8988T (cell line): Measurements from ENCODE around the gene PGM5.

ENCODE experiments used
- DNase-seq: peaks from one replicate; pipeline ENCODE4 v3.0.0; 2011

PGM5 gene

GRCh38 chr9:68541568-68541967 is 185.2 kb downstream of the PGM5 start:
- DNase-seq: no peak

GRCh38 chr9:68545033-68545705 is 188.8 kb downstream of the PGM5 start:
- DNase-seq: no peak

DNA sequence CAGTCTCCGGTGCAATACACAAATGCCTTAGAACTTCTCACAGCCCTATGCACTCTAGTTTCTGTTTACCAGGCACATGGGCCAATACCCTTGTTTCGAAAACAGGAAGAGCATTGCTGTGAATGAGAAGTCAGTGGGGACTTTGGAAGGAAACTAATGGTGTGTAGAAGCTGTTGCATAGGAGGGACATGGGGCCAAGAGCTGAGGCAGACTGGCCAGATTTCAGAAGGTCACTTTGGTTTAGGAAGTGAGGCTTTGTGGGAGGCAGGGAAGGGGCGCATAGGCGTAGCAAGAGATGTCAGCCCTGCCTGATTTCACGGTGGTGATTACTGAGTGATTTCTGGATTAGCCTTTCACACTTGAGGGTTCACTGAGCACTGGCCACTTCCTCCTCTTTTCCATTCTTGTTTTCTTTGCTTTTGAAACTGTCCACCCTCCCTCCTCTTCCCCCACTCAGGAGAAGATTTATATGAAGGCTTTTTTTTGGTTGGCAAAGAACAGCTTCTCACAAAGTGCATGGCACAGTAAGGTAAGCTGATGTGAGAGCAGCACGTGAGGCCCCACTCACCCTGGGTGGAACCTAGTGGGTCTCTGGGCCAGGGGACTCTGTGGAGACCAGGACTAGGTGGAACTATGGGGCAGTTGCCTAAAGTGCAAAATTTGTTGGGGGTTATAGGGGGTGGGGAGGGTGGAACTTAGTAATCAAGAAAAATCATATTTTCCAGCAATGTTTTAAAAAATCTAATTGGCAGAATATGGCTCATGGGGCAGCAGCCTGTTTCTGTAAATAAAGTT is 190.4 kb downstream of the PGM5 start:
- DNase-seq: no peak

- no peak for DNase-seq
These were observed 191.0 kb downstream of the PGM5 start for GRCh38 chr9:68547417-68547816.

- DNase-seq: no peak
These were observed 191.8 kb downstream of the PGM5 start for GRCh38 chr9:68548241-68548640.

DNA sequence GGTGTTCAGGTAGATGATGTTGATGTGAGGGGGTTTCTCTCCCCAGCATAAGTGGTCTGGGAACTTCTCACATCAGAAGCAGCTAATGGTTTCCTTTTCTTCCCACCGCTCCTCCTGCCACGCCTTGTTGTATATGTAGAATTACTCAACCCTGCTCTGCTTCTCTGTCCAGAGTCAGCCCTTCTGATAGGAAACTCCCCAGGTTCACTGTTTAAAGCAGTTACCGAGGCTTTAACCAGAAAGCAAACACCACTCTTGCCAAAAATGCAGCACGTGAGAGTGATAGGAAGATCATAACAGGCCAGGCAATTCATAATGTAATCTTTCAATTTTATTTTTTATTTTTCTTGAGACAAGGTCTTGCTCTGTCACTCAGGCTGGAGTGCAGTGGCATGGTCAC is 194.8 kb downstream of the PGM5 start:
- DNase-seq: no peak

GRCh38 chr9:68552700-68553476 is 196.5 kb downstream of the PGM5 start:
- DNase-seq: no peak

- DNase-seq: no peak
These were observed 199.2 kb downstream of the PGM5 start for GRCh38 chr9:68555437-68556150.

DNA sequence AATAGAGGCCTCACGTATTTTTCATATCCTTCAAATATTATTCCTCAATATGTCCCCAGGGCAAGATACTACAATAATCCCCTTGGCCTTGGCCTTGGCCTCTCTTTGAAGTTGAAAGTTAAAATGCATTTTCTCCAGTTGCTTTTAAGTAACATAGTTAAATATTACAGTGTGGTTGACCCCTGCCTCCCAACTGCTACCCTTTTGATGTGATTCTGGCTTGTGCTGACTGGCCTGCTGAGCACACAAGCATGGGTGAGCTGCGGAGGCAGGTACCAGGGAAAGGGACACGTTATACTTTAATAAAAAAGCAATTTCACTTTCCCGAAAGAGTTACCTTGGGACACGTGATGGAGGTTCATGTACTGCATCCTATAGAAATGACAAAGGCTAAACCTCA is 202.1 kb downstream of the PGM5 start:
- no peak for DNase-seq

GRCh38 chr9:68560071-68560844 is 203.8 kb downstream of the PGM5 start:
- DNase-seq: peak; percentile 26

DNA sequence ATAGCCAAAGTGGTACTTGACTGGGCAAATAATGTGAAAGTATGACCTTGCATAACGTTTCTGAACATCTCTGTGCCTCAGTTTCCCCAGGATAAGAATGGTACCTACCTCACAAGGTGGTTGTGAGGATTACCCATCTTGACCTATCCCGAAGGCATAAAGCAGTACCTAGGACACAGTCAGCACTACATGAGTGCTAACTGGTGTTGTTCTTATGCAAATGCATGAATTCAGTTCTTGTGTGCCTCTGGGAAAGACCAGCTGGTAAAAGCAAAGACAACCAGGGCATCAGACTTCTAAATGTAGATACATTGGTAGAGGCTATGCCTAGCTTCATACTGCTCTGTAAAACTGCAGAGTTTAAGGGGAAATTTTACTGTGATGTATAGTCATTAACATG is 206.1 kb downstream of the PGM5 start:
- DNase-seq: no peak

- DNase-seq: no peak
These were observed 211.2 kb downstream of the PGM5 start for GRCh38 chr9:68567565-68567964.

DNA sequence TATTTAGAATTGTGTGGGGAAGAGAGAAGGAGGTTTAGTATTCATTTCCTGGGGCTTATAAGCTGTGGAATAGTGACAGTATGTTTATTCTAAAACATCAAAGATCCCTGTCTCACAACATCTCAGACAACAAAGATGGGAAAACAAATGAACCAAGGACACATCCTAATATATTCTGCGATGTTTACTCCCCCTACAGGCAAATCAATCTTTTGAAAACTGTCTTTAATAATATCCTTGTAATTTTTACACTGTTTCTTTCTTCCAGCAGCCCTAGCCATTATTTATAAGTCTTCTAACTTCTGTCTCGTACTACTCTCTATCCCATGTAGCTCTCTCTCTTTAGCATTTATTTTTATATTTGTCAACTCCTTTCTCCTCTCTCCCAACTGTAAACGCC is 217.7 kb downstream of the PGM5 start:
- DNase-seq: no peak

- no peak for DNase-seq
These were observed 219.4 kb downstream of the PGM5 start for GRCh38 chr9:68575817-68576216.

DNA sequence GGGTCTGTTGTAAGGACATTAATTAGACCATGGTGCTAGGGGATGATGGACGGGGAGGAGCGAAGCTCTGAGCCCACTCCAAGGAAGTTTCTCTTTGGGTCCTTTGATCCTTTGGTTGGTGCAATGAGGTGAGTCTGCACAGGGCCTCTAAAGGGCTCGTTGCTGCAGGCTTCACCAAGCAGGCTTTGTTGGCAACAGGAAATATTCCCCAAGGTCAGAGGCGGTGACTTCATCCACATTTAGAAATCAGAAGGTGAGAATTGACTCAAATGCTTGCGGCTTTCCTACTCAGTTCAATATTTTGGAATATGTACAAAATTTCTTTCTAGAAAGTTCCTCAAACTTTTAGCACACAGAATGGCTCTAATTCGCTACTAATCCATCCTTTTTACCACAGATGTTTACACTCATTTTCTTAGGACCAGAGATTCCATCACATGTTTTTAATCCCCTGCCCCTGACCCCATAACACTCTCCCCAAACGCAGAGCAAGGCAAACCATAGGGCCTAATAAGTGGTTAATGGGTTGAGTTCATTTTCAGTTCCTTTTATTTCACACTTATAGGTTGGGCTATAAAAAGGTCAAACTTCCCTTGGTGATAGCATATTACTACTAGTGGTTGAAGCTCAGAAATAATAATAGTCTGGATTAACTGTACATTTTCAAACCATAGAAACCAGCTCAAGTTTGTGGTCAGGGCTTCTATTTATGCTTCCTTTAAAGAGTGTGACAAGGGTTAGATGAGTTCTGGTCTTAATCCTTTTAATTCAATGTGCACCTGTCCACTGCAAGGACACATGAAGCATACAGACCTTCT is 221.6 kb downstream of the PGM5 start:
- no peak for DNase-seq
